NB4 (cell line): Measurements from ENCODE around the gene OR1I1.

Experiments used
- CTCF ChIP-seq: IDR thresholded peaks from one replicate; pipeline ENCODE4 v1.5.1; 2012; ENCODE audit warnings: low read depth, low read length
- POLR2A ChIP-seq: IDR thresholded peaks from 2 replicates; pipeline ENCODE4 v1.6.1; 2011; ENCODE audit warnings: mild to moderate bottlenecking; ENCODE audit not compliant: insufficient read length; ENCODE audit errors: extremely low read depth

- TF ChIP-seq CTCF (no peak), POLR2A (no peak)
These were observed 32.1 kb downstream of the OR1I1 start for GRCh38 chr19:15114153-15114540.
